Measurements from ENCODE around the gene MRGPRG.

- TF ChIP-seq, protein P1, sequence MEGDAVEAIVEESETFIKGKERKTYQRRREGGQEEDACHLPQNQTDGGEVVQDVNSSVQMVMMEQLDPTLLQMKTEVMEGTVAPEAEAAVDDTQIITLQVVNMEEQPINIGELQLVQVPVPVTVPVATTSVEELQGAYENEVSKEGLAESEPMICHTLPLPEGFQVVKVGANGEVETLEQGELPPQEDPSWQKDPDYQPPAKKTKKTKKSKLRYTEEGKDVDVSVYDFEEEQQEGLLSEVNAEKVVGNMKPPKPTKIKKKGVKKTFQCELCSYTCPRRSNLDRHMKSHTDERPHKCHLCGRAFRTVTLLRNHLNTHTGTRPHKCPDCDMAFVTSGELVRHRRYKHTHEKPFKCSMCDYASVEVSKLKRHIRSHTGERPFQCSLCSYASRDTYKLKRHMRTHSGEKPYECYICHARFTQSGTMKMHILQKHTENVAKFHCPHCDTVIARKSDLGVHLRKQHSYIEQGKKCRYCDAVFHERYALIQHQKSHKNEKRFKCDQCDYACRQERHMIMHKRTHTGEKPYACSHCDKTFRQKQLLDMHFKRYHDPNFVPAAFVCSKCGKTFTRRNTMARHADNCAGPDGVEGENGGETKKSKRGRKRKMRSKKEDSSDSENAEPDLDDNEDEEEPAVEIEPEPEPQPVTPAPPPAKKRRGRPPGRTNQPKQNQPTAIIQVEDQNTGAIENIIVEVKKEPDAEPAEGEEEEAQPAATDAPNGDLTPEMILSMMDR (IDR thresholded peaks at IDR 0.05): no peak
- no peak for TF ChIP-seq TCF7L2 (IDR thresholded peaks at IDR 0.05; ENCODE audit: low read depth, low read length)
These were observed 48.4 kb downstream of the MRGPRG start for GRCh38 chr11:3170044-3170755.

Data from Panc1 (cell line).